SK-N-SH treated with all-trans-retinoic acid at 6 μM for 48 hours (cell line): ENCODE results near the gene HNRNPH2.

Source experiments
- CREB5 ChIP-seq: fragments of 250-450 bp; sonication (Bioruptor Pico); IDR thresholded peaks from 2 replicates; pipeline ENCODE4 v1.5.1; 2020; ENCODE audit warnings: low read depth, mild to moderate bottlenecking, moderate library complexity
- CSDC2 ChIP-seq: fragments of 250-450 bp; sonication (Bioruptor Pico); IDR thresholded peaks from 2 replicates; pipeline ENCODE4 v1.5.0; 2020; ENCODE audit warnings: mild to moderate bottlenecking, moderate library complexity
- CSRNP3 ChIP-seq: fragments of 250-450 bp; sonication (Bioruptor Pico); IDR thresholded peaks from 2 replicates; pipeline ENCODE4 v1.5.1; 2021; ENCODE audit warnings: mild to moderate bottlenecking, moderate library complexity
- GLIS3 ChIP-seq: fragments of 250-450 bp; sonication (Bioruptor Pico); IDR thresholded peaks from 2 replicates; pipeline ENCODE4 v1.5.0; 2020; ENCODE audit warnings: mild to moderate bottlenecking, moderate library complexity
- RARB ChIP-seq: fragments of 250-450 bp; sonication (Bioruptor Pico); IDR thresholded peaks from 2 replicates; pipeline ENCODE4 v1.8.0; 2021; ENCODE audit warnings: mild to moderate bottlenecking, moderate library complexity
- SNAI2 ChIP-seq: fragments of 250-450 bp; sonication (Bioruptor Pico); IDR thresholded peaks from 2 replicates; pipeline ENCODE4 v1.5.0; 2020; ENCODE audit warnings: mild to moderate bottlenecking, moderate library complexity
- TOX ChIP-seq: fragments of 250-450 bp; sonication (Bioruptor Pico); IDR thresholded peaks from 2 replicates; pipeline ENCODE4 v1.8.0; 2021; ENCODE audit warnings: mild to moderate bottlenecking, moderate library complexity, borderline replicate concordance
- ZC3H10 ChIP-seq: fragments of 250-450 bp; sonication (Bioruptor Pico); IDR thresholded peaks from 2 replicates; pipeline ENCODE4 v1.5.1; 2021; ENCODE audit warnings: mild to moderate bottlenecking, moderate library complexity
- ZFP30 ChIP-seq: fragments of 450-650 bp; formaldehyde crosslinking; IDR thresholded peaks from 2 replicates; pipeline ENCODE4 v1.5.0; 2022; ENCODE audit warnings: mild to moderate bottlenecking, moderate library complexity
- ZNF565 ChIP-seq: fragments of 450-650 bp; formaldehyde crosslinking; conservative IDR thresholded peaks from 2 replicates; pipeline ENCODE4 v1.5.0; 2020; ENCODE audit warnings: low read depth, mild to moderate bottlenecking, moderate library complexity

GRCh38 chrX:101395789-101396188 lies 12.2 kb upstream of the HNRNPH2 start:
- TF ChIP-seq CSDC2 (CRISPR knock-in tag) (no peak), CSRNP3 (no peak), GLIS3 (no peak), CREB5 (no peak), SNAI2 (CRISPR knock-in tag) (no peak), RARB (CRISPR knock-in tag) (no peak), TOX (CRISPR knock-in tag) (no peak), ZFP30 (CRISPR knock-in tag) (no peak), ZC3H10 (CRISPR knock-in tag) (no peak), ZNF565 (no peak)
